Lung (tissue), 16 donors: ENCODE data around the gene RIPK3. TPM values are rescaled to one million over a fixed set of nuclear protein-coding genes. Genes with fewer than 3 reads are reported as not detected.
"Not testable (repeated sequence)": the region's sequence is repeated elsewhere in the genome, so short reads cannot be mapped to it uniquely, and the experiment has no call there.

Experiments used
- ATAC-seq: fragments of 200-7000 bp; cut with Tn5 transposase; one replicate; pipeline ENCODE4 v1.9.1; 2020; ENCODE audit warnings: moderate number of reproducible peaks; ENCODE audit not compliant: insufficient read depth, low FRiP score
- DNase-seq, 3 donors: peaks; one replicate each; pipeline ENCODE4 v3.0.0-alpha.2; 2013 to 2017
- H3K27ac ChIP-seq, 2 donors: one replicate each; pipeline ENCODE4 v1.5.1; 2013; ENCODE audit warnings: mild to moderate bottlenecking in 2 of 2, moderate library complexity in 2 of 2, control low read depth in 1 of 2, inconsistent platforms in 1 of 2, low read depth in 1 of 2, low read length in 1 of 2
- H3K27me3 ChIP-seq, 3 donors: one replicate each; pipeline ENCODE4 v1.5.1; 2013; ENCODE audit warnings: low read length in 2 of 3; ENCODE audit not compliant: control insufficient read depth in 3 of 3, insufficient read depth in 3 of 3
- H3K36me3 ChIP-seq, 4 donors: one replicate each; pipeline ENCODE4 v1.5.1; 2013; ENCODE audit warnings: low read length in 4 of 4, mild to moderate bottlenecking in 1 of 4, moderate library complexity in 1 of 4; ENCODE audit not compliant: control insufficient read depth in 4 of 4, insufficient read depth in 4 of 4
- H3K4me1 ChIP-seq, 5 donors: one replicate each; pipeline ENCODE4 v1.5.1; 2013; ENCODE audit warnings: low read length in 5 of 5, mild to moderate bottlenecking in 2 of 5, moderate library complexity in 1 of 5; ENCODE audit not compliant: control insufficient read depth in 5 of 5, insufficient read depth in 5 of 5
- H3K4me3 ChIP-seq: one replicate; pipeline ENCODE4 v1.5.1; 2013; ENCODE audit warnings: mild to moderate bottlenecking, control low read depth, moderate library complexity
- H3K9ac ChIP-seq, 2 donors: one replicate each; pipeline ENCODE4 v1.5.1; 2013; ENCODE audit warnings: low read length in 2 of 2, control low read depth in 1 of 2; ENCODE audit not compliant: insufficient read depth in 1 of 2
- H3K9me3 ChIP-seq, 4 donors: one replicate each; pipeline ENCODE4 v1.5.1; 2013; ENCODE audit warnings: low read length in 3 of 4, mild to moderate bottlenecking in 1 of 4, moderate library complexity in 1 of 4; ENCODE audit not compliant: control insufficient read depth in 4 of 4, insufficient read depth in 3 of 4
- WGBS, 2 donors: extraction: QIAGEN DNeasy Blood & Tissue Kit; methylation state at CpG; one replicate each; pipeline ENCODE4 v1.1.7; 2013; 5-methylcytosine and 5-hydroxymethylcytosine counted together
- long read RNA-seq, 5 donors: transcript quantifications; one replicate each; lab custom pipeline, GENCODE V29; 2026
- polyA plus RNA-seq, 2 donors: library from polyadenylated mRNA; stranded (reverse); fragments of 200-250 nt; gene quantifications; one replicate each; pipeline ENCODE4 v1.2.1, GENCODE V29; 2013
- total RNA-seq, 2 donors: library from RNA; depleted of rRNA in 1 of 2; stranded (reverse); fragments of >200 nt in 1 of 2; gene quantifications; one replicate each; pipeline ENCODE4 v1.2.1, GENCODE V29; 2014 to 2021
- TF ChIP-seq, protein P1 (sequence below): IDR thresholded peaks from 2 replicates; pipeline ENCODE4 v1.5.1; 2012; ENCODE audit warnings: mild to moderate bottlenecking; ENCODE audit errors: control extremely low read depth, extremely low read depth
- donor health status: control.
- donor health status: control.
- donor health status: Bipolar disorder and iron deficiency.
- donor health status: healthy.
- donor health status: DM: yes; HTN: yes; CAD: no.

RIPK3 gene
- total RNA-seq (10 to 100 TPM in 1 of 2 donors, 1 to 10 TPM in 1; 6.4 to 26.0 TPM), polyA plus RNA-seq (10 to 100 TPM; 13.0 to 23.4 TPM)
- long read RNA-seq, donor 1, result 0 reads
- long read RNA-seq, donor 2, result 0 reads
- long read RNA-seq, donor 3, result 0 reads
- long read RNA-seq, donor 4, result 0 reads
- long read RNA-seq, donor 5, partial matches to known transcripts, result 0 of 1 reads
- long read RNA-seq, donor 5, other reads (novel, unspliced or antisense), result 0 of 1 reads

DNA sequence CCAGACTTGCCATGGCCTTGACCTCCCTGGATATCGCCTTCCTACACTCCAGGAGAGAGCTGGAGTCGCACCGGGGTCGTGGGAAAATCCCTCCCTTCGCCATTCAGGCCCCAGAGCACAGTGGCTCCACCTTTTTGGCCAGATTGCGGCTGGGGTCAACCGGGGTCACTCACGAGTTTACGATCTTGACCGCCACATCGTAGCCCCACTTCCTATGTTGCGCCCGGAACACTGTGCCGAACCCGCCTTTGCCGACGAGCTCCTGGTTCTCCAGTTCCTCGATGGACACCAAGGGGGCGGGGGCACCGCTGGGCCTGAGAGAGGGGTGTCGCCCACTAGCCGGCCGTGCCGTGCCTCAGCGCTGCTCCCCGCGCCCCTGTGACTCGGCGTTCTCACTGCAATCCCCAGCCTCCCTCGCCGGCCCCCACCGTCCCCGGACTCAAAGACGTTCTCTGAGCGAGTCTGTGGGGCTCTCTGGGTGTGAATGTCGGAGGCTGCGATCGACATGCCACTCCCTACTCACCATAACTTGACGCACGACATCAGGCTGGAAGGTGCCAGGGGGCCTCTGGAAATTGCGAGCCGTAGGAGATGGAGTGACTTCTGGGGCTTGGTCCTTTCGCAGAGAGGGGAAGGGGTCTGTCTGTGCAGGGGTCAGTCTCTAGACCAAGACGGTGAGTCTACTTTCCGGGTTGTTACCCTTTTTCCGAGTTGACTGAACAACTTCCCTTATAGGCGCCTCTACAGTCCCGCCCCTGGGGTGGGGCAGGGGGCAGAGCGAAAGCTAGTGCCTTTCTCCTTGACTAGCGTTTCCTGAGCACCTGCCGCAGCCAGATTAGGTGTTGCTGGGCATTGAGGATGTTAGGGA lies at the start of gene RIPK3:
TSS of gene RIPK3 (minus strand) at position 708 of the 868 bp plus-strand sequence. CDS start at position 543, 165 bp downstream.
- peaks cover 0 to 5% (median 0%) of the 10 kb centered on the region in 4 donors for H3K36me3 ChIP-seq
- peak; percentile 66 for ATAC-seq
- 6% methylated on average over 51 of the region's 51 CpGs for WGBS, 2 donors
- peaks cover 0 to 22% (median 11%) of the 10 kb centered on the region in 5 donors for H3K4me1 ChIP-seq
- H3K9me3 ChIP-seq, result no peaks in the 10 kb centered on the region
- DNase-seq, result peak in 2 of 3 donors; percentile 18 to 38
- peaks cover 0 to 65% (median 48%) of the 10 kb centered on the region in 3 donors for H3K27me3 ChIP-seq
- H3K9ac ChIP-seq, result peak within 1 kb of the TSS; percentile 5 to 44
- peak within 1 kb of the TSS; percentile 44 for H3K4me3 ChIP-seq
- peak within 1 kb of the TSS in 1 of 2 donors; percentile 80 for H3K27ac ChIP-seq
- TF ChIP-seq, protein P1, sequence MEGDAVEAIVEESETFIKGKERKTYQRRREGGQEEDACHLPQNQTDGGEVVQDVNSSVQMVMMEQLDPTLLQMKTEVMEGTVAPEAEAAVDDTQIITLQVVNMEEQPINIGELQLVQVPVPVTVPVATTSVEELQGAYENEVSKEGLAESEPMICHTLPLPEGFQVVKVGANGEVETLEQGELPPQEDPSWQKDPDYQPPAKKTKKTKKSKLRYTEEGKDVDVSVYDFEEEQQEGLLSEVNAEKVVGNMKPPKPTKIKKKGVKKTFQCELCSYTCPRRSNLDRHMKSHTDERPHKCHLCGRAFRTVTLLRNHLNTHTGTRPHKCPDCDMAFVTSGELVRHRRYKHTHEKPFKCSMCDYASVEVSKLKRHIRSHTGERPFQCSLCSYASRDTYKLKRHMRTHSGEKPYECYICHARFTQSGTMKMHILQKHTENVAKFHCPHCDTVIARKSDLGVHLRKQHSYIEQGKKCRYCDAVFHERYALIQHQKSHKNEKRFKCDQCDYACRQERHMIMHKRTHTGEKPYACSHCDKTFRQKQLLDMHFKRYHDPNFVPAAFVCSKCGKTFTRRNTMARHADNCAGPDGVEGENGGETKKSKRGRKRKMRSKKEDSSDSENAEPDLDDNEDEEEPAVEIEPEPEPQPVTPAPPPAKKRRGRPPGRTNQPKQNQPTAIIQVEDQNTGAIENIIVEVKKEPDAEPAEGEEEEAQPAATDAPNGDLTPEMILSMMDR, result no peak

DNA sequence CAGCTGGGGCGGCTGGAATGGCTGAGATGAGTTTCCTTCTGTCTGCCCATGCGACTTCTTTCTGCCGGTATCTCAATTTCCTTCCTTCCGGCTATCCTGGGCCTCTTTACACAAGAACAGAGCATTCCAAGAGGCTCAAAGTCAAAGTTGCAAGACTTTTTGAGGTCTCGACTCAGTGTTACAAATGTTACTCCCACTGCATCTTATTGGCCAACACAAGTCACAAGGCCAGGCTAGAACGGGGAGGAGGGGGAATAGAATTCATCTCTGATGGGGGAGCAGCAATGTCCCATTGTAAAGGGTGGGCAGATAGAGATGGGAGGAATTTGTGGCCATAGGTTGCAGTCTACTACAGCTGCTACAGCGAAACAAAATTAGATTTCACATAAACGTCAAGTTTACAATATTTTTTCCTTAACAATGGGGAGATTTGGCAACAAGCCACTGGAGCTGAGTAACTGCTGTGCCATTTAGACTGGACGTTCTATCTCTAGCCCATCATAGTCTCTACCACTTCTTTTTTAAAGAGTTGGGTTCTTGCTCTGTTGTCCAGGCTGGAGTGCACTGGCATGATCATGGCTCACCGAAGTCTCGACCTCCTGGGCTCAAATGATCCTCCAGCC lies 49.5 kb upstream of the RIPK3 start:
- H3K36me3 ChIP-seq, result no peaks in the 10 kb centered on the region
- no peak overlapping the region for H3K4me3 ChIP-seq
- no peak for ATAC-seq
- peak; percentile 42 to 78 (median 69) for DNase-seq
- no peak overlapping the region for H3K9ac ChIP-seq
- H3K9me3 ChIP-seq, result no peaks in the 10 kb centered on the region
- H3K4me1 ChIP-seq, result peaks cover 0 to 31% (median 9%) of the 10 kb centered on the region in 5 donors
- H3K27ac ChIP-seq, result peak overlapping the region in 1 of 2 donors; percentile 1
- no peaks in the 10 kb centered on the region for H3K27me3 ChIP-seq
- TF ChIP-seq, protein P1, result no peak
- WGBS, 2 donors, result 45 to 51% methylated on average over 11 of the region's 11 CpGs

DNA sequence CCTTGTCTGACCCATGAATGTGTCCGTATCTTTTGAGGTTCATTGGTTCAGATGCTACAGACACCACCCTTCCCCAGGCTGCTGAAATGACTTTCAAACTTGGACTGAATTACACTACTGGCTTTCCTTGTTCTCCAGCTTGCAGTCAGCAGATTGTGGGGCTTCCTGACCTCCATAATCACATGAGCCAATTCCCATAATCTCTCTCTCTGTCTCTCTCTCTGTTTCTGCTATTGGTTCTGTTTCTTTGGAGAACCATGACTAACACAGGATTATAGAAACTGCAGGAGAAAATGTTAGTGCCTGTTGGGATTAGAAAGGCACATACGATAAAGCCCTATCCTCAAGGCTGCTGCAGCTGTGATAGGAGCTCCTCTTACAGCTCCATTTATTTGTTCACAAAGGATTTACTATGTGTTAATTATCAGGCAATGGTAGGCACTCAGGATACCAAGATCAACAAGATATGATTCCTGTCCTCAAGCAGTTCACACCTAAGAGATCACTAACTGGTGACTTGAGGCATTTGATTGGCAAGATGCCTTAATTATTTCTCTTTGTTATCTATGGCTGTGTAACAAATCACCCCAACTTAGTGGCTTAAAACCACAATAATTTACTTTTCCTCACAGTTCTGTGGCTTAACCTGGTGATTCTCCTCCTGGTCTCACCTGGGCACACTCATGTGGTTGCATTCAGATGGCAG lies 48.8 kb upstream of the RIPK3 start:
- 81 to 87% methylated on average over 2 of the region's 2 CpGs for WGBS, 2 donors
- Histone ChIP-seq H3K36me3 (no peaks in the 10 kb centered on the region), H3K27ac (peak overlapping the region in 1 of 2 donors; percentile 1), H3K9ac (no peak overlapping the region), H3K27me3 (no peaks in the 10 kb centered on the region), H3K9me3 (no peaks in the 10 kb centered on the region), H3K4me3 (no peak overlapping the region), H3K4me1 (peaks cover 0 to 24% (median 7%) of the 10 kb centered on the region in 5 donors)
- TF ChIP-seq, protein P1, result no peak
- no peak for DNase-seq
- no peak for ATAC-seq

DNA sequence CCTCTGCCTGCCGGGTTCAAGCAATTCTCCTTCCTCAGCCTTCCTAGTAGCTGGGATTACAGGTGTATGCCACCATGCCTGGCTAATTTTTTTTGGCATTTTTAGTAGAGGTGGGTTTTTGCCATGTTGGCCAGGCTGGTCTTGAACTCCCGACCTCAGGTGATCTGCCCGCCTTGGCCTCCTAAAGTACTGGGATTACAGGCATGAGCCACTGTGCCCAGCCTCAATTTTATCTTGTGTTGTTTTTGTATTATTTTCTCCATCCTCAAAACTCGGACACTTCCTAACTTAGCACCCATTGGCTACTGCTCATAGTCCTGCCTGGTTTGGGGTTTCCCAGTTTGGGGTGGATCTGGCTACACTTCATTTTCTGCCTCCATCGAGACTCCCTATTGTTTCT lies 47.8 kb upstream of the RIPK3 start:
- not testable (repeated sequence) for H3K9me3 ChIP-seq
- WGBS, 2 donors, result 90 to 94% methylated on average over 5 of the region's 5 CpGs

More for the DNA sequence above, 47.8 kb upstream of the RIPK3 start:
- H3K4me1 ChIP-seq, result peaks cover 0 to 25% (median 7%) of the 10 kb centered on the region in 5 donors
- not testable (repeated sequence) for ATAC-seq, H3K9ac ChIP-seq, H3K27ac ChIP-seq, H3K36me3 ChIP-seq, H3K27me3 ChIP-seq, H3K4me3 ChIP-seq, DNase-seq
